ENCODE results near the gene FOXG1.

The FOXG1 gene

GRCh38 chr14:28766469-28766955, at the start of gene FOXG1:
TSS of gene FOXG1 (plus strand) at chr14:28766787. CDS start at chr14:28767280, 493 bp downstream.
- no peak for FAIRE-seq

GRCh38 chr14:28719130-28719529, 47.5 kb upstream of the FOXG1 start:
- FAIRE-seq: no peak

GRCh38 chr14:28731358-28731757, 35.2 kb upstream of the FOXG1 start:
- FAIRE-seq: no peak

GRCh38 chr14:28742171-28742846, 24.3 kb upstream of the FOXG1 start:
- FAIRE-seq: no peak

- FAIRE-seq: no peak
Measured at GRCh38 chr14:28744126-28744525, 22.5 kb upstream of the FOXG1 start.

- FAIRE-seq: no peak
Measured at GRCh38 chr14:28745176-28745575, 21.4 kb upstream of the FOXG1 start.

- FAIRE-seq: no peak
Measured at GRCh38 chr14:28746247-28746646, 20.3 kb upstream of the FOXG1 start.

- FAIRE-seq: no peak
Measured at GRCh38 chr14:28751467-28752058, 15.0 kb upstream of the FOXG1 start.

GRCh38 chr14:28754209-28754985, 12.2 kb upstream of the FOXG1 start:
- no peak for FAIRE-seq

- FAIRE-seq: no peak
Measured at GRCh38 chr14:28755198-28755815, 11.3 kb upstream of the FOXG1 start.

GRCh38 chr14:28755884-28756268, 10.7 kb upstream of the FOXG1 start:
- FAIRE-seq: no peak

- FAIRE-seq: no peak
Measured at GRCh38 chr14:28756269-28756883, 10.2 kb upstream of the FOXG1 start.

- FAIRE-seq: no peak
Measured at GRCh38 chr14:28756884-28757570, 9.6 kb upstream of the FOXG1 start.

GRCh38 chr14:28757786-28758185, 8.8 kb upstream of the FOXG1 start:
- no peak for FAIRE-seq

- no peak for FAIRE-seq
Measured at GRCh38 chr14:28758253-28758884, 8.2 kb upstream of the FOXG1 start.

- no peak for FAIRE-seq
Measured at GRCh38 chr14:28758885-28759652, 7.5 kb upstream of the FOXG1 start.

GRCh38 chr14:28759653-28760313, 6.8 kb upstream of the FOXG1 start:
- no peak for FAIRE-seq

GRCh38 chr14:28760431-28760996, 6.1 kb upstream of the FOXG1 start:
- FAIRE-seq: no peak

GRCh38 chr14:28761438-28762291, 4.9 kb upstream of the FOXG1 start:
- FAIRE-seq: no peak

Measured in colon (tissue), 2 donors.